ENCODE results near the gene TMEM123.

DNA sequence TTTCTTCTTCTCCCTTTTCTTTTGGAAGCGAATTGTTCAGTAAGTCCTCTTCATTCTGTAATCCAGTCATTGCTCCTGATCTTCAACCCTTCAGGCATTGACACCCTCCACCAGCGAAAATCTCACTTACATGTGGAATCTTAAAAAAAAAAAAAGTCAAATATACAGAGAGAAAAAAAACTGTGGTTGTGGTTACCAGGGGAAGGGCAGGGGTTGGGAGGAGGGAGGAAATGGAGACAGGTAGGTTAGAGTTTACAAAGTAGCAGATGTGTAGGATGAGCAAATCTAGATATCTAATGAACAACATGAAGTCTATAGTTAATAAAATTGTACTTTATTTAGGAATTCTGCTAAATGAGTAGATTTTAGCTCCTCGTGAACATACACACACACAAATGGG is 17.7 kb upstream of the TMEM123 start:
- no peak for TF ChIP-seq EZH2 (IDR thresholded peaks at IDR 0.05; ENCODE audit: borderline replicate concordance, insufficient read depth, low read depth, low read length, poor library complexity, severe bottlenecking)
- TF ChIP-seq, protein P1, sequence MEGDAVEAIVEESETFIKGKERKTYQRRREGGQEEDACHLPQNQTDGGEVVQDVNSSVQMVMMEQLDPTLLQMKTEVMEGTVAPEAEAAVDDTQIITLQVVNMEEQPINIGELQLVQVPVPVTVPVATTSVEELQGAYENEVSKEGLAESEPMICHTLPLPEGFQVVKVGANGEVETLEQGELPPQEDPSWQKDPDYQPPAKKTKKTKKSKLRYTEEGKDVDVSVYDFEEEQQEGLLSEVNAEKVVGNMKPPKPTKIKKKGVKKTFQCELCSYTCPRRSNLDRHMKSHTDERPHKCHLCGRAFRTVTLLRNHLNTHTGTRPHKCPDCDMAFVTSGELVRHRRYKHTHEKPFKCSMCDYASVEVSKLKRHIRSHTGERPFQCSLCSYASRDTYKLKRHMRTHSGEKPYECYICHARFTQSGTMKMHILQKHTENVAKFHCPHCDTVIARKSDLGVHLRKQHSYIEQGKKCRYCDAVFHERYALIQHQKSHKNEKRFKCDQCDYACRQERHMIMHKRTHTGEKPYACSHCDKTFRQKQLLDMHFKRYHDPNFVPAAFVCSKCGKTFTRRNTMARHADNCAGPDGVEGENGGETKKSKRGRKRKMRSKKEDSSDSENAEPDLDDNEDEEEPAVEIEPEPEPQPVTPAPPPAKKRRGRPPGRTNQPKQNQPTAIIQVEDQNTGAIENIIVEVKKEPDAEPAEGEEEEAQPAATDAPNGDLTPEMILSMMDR (IDR thresholded peaks at IDR 0.05): no peak

Data from B cell (primary cell).